Activated CD8-positive, alpha-beta T cell treated with anti-CD3 and anti-CD28 coated beads for 36 hours (primary cell): ENCODE results near the gene MLN. TPM values are rescaled to one million over a fixed set of nuclear protein-coding genes. Genes with fewer than 3 reads are reported as not detected.

Source experiments
- ATAC-seq: fragments of 200-7000 bp; cut with Tn5 transposase; one replicate; pipeline ENCODE4 v1.10.0; 2021; ENCODE audit warnings: mild to moderate bottlenecking, moderate library complexity
- CTCF ChIA-PET: fragments of 350-600 bp; sonication (Branson Sonifier 250); formaldehyde crosslinking; loops from one replicate; lab custom pipeline; 2021; ENCODE audit warnings: antibody characterized with exemption; lab: Charles Lee
- POLR2A ChIA-PET: fragments of 350-600 bp; sonication (Branson Sonifier 250); formaldehyde crosslinking; loops from one replicate; lab custom pipeline; 2021; ENCODE audit warnings: antibody characterized with exemption; lab: Charles Lee
- DNase-seq: peaks from one replicate; pipeline ENCODE4 v3.0.0-alpha.2; 2020
- H3K27ac Mint-ChIP-seq: one replicate; pipeline ENCODE4 v1.8.0; 2021; ENCODE audit warnings: mild to moderate bottlenecking, mixed read lengths
- H3K27me3 Mint-ChIP-seq: one replicate; pipeline ENCODE4 v1.8.0; 2021; ENCODE audit warnings: mixed read lengths
- H3K36me3 Mint-ChIP-seq: one replicate; pipeline ENCODE4 v1.8.0; 2021; ENCODE audit warnings: low read depth, mixed read lengths
- H3K4me1 Mint-ChIP-seq: one replicate; pipeline ENCODE4 v1.8.0; 2021; ENCODE audit warnings: low read depth, mixed read lengths
- H3K4me3 Mint-ChIP-seq: one replicate; pipeline ENCODE4 v1.8.0; 2021; ENCODE audit warnings: mild to moderate bottlenecking, moderate library complexity, mixed read lengths
- H3K9me3 Mint-ChIP-seq: one replicate; pipeline ENCODE4 v1.8.0; 2021; ENCODE audit warnings: mixed read lengths
- intact Hi-C: fragments of 100-400 bp; cut with micrococcal nuclease; formaldehyde crosslinking; loops from one replicate; pipeline ENCODE4 v1.10.0; 2022
- total RNA-seq, 2 experiments: library from RNA; stranded (reverse); gene quantifications; one replicate each; pipeline ENCODE4 v1.2.3, GENCODE V29; 2021
- TF ChIP-seq, protein P1 (sequence below): fragments of 200-600 bp; IDR thresholded peaks from one replicate; pipeline ENCODE4 v1.8.0; 2022; ENCODE audit warnings: antibody characterized with exemption, mild to moderate bottlenecking

MLN gene
- total RNA-seq, 2 experiments from 2014 or later, result not detected

DNA sequence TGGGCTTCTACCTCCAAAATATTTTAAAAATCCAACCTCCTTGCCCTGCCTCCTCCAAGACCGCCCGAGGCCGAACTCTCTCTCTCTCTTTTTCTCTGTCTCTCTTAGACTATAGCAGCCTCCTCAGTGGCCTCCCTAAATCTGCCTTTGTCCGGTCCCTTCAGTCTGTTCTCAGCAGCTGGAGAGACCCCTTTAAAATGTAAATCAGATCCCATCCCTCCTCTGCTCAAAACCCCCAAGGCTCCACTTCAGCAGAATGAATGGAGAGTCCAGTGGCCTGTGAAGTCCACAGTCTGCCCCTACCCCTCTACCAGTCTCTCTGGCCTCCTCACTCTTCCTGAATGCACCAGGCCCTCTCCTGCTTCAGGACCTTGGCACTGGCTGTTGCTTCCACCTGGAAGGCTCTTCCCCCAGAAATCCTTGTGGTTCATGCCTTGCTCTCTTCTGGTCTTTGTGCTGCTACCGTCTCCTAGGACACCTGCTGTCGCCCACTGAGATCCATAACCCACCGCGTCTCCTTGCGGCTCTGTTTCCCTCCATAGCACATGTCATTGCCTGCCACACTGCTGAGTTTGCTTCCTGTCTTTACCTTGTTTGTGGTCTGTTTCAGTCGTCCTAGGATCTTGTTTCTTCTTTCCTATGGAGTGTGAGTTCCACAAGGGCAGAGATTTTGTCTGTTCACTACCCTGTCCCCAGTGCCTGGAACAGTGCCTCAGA lies 6.0 kb downstream of the MLN start:
- no peak for DNase-seq
- peaks cover 10% of the 10 kb centered on the region for H3K27me3 Mint-ChIP-seq
- no peak overlapping the region for H3K4me3 Mint-ChIP-seq
- H3K9me3 Mint-ChIP-seq, result no peaks in the 10 kb centered on the region
- ATAC-seq, result no peak
- ChIA-PET POLR2A (no interaction called here), CTCF (interaction anchor here (0.6 to 1.9 kb wide), 2 partner anchors 26 to 749 kb away, joined by 3 to 10 read pairs; no protein-coding TSS in a partner anchor)
- H3K36me3 Mint-ChIP-seq, result no peaks in the 10 kb centered on the region
- intact Hi-C loops, result no loop called here
- H3K27ac Mint-ChIP-seq, result no peak overlapping the region
- TF ChIP-seq, protein P1, sequence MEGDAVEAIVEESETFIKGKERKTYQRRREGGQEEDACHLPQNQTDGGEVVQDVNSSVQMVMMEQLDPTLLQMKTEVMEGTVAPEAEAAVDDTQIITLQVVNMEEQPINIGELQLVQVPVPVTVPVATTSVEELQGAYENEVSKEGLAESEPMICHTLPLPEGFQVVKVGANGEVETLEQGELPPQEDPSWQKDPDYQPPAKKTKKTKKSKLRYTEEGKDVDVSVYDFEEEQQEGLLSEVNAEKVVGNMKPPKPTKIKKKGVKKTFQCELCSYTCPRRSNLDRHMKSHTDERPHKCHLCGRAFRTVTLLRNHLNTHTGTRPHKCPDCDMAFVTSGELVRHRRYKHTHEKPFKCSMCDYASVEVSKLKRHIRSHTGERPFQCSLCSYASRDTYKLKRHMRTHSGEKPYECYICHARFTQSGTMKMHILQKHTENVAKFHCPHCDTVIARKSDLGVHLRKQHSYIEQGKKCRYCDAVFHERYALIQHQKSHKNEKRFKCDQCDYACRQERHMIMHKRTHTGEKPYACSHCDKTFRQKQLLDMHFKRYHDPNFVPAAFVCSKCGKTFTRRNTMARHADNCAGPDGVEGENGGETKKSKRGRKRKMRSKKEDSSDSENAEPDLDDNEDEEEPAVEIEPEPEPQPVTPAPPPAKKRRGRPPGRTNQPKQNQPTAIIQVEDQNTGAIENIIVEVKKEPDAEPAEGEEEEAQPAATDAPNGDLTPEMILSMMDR, result no peak
- no peaks in the 10 kb centered on the region for H3K4me1 Mint-ChIP-seq

DNA sequence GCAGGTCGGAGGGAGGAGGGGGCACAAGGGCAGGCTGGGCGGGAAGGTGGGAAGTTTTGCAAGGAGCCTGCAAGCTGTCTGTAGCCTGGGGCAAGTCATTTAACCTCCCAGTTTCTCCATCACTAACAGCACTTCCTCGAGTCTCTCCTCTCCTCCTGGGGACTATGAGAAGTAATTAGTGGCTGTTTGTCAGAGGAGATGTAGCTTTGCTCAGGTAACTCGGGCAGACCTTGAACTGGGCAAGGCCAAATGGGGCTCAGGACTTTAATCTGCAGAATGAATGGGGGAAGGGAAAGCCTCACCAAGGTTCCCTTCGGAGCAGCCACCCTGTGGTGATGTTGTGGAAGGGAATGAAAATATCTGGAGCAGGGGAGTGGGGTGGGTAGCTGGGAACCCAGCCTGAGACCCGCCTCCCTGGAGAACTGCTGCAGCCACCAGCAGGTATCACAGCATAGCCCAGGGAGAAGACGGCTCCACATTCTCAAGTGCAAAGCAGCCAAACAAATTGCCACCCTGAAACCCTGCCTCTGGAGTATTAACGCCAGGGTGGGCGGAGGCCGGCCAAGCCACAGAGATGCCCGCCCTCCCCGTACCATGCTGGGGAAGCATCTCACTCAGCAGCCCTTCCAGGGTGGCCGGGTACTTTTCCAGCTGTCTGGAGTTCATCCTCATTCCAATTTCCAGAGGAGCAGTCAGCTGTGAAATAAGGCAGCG lies 8.7 kb downstream of the MLN start:
- Mint-ChIP-seq H3K27ac (no peak overlapping the region), H3K9me3 (no peaks in the 10 kb centered on the region), H3K36me3 (no peaks in the 10 kb centered on the region), H3K4me1 (no peaks in the 10 kb centered on the region), H3K4me3 (no peak overlapping the region), H3K27me3 (peaks cover 10% of the 10 kb centered on the region)
- no peak for DNase-seq
- TF ChIP-seq, protein P1, result no peak
- POLR2A ChIA-PET, result no interaction called here
- no peak for ATAC-seq
- CTCF ChIA-PET, result interaction anchor here (1.6 kb wide), 1 partner anchor 24 kb away, joined by 12 read pairs; no protein-coding TSS in a partner anchor
- intact Hi-C loops, result no loop called here

DNA sequence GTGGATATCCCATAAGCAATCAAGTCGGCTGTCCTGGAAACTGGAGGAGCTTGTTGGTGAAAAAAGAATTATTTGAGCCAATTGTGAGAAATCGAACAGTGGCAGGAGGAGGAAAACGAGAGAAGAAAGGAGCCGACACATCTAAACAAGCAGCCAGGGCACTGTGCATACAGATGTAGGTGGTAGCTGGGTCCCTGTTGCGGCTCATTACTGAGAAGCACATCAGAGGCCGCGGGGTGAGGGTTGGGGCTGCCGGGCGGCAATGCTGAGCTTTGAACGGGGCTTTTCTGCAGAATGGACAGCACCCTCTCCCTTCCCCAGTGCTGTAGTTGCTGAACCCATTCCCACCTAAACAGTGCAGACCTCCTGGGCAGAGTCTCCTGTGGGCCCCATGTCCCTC lies 10.8 kb downstream of the MLN start:
- H3K4me1 Mint-ChIP-seq, result peaks cover 3% of the 10 kb centered on the region
- ChIA-PET CTCF (no interaction called here), POLR2A (no interaction called here)
- H3K9me3 Mint-ChIP-seq, result no peaks in the 10 kb centered on the region
- DNase-seq, result no peak
- H3K27me3 Mint-ChIP-seq, result peaks cover 5% of the 10 kb centered on the region
- intact Hi-C loops, result no loop called here
- H3K4me3 Mint-ChIP-seq, result no peak overlapping the region
- TF ChIP-seq, protein P1, result no peak
- peaks cover under 1% of the 10 kb centered on the region for H3K36me3 Mint-ChIP-seq
- ATAC-seq, result no peak
- no peak overlapping the region for H3K27ac Mint-ChIP-seq

DNA sequence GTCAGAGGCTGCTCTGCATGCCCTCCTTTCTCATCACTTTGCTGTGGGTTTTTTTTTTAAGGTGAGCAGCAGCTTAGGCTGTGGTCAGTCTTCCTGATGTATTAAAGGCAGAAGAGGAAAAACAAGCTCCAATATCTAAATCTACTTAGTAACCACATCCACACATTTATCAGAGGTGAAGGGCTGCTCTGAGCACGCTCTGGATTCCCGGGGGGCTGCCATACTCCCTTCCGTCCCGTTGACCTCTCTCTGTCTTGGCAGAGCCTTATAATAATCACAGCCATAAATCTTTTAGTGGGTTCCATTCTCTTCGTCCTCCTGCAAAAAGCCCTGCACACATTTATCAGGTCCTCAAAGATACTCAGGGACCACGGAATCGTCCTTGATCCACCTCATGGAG lies 12.2 kb downstream of the MLN start:
- H3K4me3 Mint-ChIP-seq, result no peak overlapping the region
- ChIA-PET POLR2A (no interaction called here), CTCF (interaction anchor here (1.2 kb wide), 2 partner anchors 47 to 184 kb away, joined by 3 read pairs; no protein-coding TSS in a partner anchor)
- TF ChIP-seq, protein P1, result no peak
- H3K27me3 Mint-ChIP-seq, result peaks cover 2% of the 10 kb centered on the region
- no peaks in the 10 kb centered on the region for H3K9me3 Mint-ChIP-seq
- H3K27ac Mint-ChIP-seq, result no peak overlapping the region
- ATAC-seq (no peak), DNase-seq (no peak)
- H3K36me3 Mint-ChIP-seq, result peaks cover 2% of the 10 kb centered on the region
- H3K4me1 Mint-ChIP-seq, result peaks cover 15% of the 10 kb centered on the region
- intact Hi-C loops, result no loop called here

DNA sequence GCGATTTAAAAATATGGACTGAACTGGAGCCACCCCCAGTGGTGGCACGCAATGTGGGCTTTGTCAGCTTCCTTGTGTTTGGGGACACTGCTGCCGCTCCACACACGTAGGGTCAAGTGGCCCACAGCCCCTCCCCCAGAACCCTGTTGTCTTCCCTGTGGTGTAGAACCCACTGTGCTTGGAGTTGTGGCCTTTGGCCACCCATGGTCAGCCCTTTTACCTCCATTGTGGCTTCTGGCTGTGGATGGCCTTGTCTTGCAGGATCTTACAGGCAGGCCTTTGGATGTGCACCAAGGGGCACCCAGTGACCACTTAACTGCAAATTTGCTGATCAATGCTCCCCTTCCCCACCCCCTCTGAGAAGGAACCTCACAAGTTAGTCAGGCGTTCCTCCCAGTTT lies 12.9 kb downstream of the MLN start:
- ChIA-PET CTCF (interaction anchor here (1.2 kb wide), 2 partner anchors 46 to 183 kb away, joined by 3 read pairs; no protein-coding TSS in a partner anchor), POLR2A (no interaction called here)
- TF ChIP-seq, protein P1, result no peak
- ATAC-seq, result no peak
- Mint-ChIP-seq H3K27ac (no peak overlapping the region), H3K4me1 (peaks cover 22% of the 10 kb centered on the region), H3K9me3 (no peaks in the 10 kb centered on the region), H3K27me3 (peaks cover 2% of the 10 kb centered on the region), H3K36me3 (peaks cover 7% of the 10 kb centered on the region), H3K4me3 (no peak overlapping the region)
- intact Hi-C loops, result no loop called here
- DNase-seq, result no peak
